Activated naive CD8-positive, alpha-beta T cell treated with anti-CD3 and anti-CD28 coated beads, Interleukin-2, amount 50 U/mL, for 16 hours (primary cell): ENCODE measurements around the gene KRTAP10-7.
"Not testable (repeated sequence)": the region's sequence is repeated elsewhere in the genome, so short reads cannot be mapped to it uniquely, and the experiment has no call there.

Experiments used
- DNase-seq: peaks from one replicate; pipeline ENCODE4 v3.0.0-alpha.2; 2020; ENCODE audit warnings: low read depth, low spot score

KRTAP10-7 gene

DNA sequence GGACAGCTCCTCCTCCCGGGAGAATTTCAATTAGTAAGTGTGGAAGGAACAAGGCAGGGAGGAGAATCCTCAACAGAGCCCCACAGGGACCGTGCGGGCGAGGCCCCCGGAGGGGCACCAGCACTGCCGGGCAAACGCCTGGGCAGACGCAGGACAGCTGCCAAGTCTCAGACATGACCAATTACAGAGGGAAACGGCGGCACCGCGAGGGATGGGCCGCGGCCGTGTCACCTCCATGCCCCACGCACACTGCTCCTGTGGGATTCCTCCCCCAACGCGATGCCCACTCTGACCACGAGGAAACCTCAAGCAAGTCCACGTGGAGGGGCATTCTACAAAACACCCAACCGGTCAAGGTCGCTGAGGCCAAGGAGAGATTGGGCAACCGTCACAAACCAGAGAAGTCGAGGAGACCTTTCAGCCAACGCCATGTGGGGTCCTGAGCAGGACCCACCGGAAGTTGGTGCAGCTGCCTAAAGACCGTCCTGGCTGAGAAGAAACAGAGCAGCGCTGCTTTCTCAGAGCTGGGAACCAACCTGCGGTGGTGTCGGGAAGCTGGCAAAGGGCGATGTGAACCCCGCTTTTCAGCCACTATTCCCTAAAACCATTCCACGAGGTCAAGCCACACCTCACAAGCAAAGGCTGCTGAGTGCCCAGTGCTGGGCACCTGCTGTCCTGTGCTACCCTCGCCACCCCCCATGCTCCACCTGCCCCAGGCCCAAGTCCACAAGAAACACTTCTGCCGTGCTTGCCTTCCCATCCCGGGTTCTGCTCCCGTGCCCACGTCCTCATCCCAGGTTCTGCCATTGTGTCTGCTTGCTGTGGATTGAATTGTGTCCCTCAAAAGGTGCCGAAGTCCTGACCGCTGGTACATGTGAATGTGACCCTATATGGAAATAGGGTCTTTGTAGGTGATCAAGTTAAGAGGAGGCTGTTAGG lies 28.3 kb upstream of the KRTAP10-7 start:
- DNase-seq = no peak

DNA sequence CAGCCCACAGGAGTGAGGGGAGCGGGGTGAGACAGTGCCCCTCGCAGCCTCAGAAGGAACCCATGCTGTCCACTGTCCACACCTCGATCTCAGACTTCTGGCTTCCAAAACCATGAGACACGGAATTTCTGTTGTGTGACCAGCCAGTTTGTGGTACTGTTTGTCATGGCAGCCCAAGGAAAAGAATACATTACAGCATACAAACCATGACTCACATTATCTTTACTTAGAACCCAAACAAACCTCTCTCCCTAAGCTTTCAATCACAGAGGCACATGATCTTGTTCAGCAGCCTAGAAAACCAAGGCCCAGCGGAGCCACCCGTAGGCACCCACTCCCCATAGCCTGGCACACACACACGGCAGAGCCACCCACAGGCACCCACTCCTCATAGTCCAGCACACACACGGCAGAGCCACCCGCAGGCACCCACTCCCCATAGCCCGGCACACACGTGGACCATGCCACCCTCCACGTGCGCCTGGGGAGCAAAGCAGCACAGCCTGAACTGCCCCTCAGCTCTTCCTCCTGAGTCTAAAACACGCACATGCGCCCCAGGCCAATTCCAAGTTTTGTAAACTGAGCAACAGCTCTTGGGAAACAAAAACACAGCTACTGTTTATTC lies 27.3 kb upstream of the KRTAP10-7 start:
- DNase-seq = no peak

GRCh38 chr21:44573630-44574456 lies 26.6 kb upstream of the KRTAP10-7 start, which contains the start of gene KRTAP10-4:
Gene KRTAP10-4, plus strand, starts transcription at chr21:44573729. Its CDS starts 30 bp downstream, at chr21:44573759.
- not testable (repeated sequence) for DNase-seq

DNA sequence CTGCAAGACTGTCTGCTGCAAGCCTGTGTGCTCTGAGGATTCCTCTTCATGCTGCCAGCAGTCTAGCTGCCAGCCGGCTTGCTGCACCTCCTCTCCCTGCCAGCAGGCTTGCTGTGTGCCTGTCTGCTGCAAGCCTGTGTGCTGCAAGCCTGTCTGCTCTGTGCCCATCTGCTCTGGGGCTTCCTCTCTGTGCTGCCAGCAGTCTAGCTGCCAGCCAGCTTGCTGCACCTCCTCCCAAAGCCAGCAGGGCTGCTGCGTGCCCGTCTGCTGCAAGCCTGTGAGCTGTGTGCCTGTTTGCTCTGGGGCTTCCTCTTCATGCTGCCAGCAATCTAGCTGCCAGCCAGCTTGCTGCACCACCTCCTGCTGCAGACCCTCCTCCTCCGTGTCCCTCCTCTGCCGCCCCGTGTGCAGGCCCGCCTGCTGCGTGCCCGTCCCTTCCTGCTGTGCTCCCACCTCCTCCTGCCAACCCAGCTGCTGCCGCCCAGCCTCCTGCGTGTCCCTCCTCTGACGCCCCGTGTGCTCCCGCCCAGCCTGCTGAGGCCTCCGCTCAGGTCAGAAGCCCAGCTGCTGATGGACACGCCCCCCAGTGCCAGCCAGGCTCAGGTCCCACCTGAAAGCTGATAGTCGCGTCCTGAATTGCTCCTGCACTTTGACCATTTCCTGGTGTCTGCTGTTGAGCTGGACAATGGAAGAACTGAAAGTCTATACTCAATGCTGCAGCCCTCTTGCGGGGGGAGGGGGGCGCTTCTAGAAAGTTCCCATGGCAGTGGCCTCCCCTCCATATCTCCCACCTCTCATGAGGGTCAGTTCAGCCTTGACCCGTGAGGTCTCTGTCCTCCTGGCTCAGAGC lies 25.7 kb upstream of the KRTAP10-7 start:
- no peak for DNase-seq

DNA sequence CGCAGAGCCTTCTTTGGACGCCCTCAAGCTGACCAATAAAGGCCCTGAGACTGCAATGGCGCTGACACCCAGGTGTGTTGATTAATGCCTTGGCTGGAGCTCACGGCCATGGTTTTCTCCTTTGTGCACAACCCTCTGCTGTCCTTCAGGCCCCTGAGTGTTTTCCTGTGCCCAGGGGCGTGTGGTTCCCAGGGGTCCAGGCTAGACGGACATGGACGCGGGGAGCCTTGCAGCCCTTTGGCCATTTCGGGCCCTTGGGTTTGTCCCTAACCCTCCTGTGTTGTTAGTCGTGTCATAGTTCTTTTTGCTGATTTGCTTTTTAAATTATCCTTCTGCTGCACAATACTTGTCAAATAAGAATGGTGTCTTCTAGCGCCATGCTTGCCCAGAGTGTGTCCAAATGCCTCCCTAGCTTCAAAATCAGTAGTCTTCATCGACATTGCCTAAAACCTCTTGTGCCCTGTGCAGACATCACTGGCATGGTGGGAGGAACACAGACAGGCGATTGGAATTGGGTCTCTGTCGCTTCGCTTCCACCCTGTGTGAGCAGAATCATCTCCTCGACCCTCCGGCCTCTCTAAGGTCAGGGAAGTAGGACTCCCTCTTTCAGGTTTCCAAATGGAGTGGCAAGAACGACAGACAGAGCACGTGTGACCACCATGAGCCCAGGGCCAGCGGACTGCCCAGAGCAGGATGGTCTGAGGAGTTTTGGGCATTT lies 24.9 kb upstream of the KRTAP10-7 start:
- no peak for DNase-seq

- no peak for DNase-seq
These were observed 24.4 kb upstream of the KRTAP10-7 start for GRCh38 chr21:44576025-44576420.

DNA sequence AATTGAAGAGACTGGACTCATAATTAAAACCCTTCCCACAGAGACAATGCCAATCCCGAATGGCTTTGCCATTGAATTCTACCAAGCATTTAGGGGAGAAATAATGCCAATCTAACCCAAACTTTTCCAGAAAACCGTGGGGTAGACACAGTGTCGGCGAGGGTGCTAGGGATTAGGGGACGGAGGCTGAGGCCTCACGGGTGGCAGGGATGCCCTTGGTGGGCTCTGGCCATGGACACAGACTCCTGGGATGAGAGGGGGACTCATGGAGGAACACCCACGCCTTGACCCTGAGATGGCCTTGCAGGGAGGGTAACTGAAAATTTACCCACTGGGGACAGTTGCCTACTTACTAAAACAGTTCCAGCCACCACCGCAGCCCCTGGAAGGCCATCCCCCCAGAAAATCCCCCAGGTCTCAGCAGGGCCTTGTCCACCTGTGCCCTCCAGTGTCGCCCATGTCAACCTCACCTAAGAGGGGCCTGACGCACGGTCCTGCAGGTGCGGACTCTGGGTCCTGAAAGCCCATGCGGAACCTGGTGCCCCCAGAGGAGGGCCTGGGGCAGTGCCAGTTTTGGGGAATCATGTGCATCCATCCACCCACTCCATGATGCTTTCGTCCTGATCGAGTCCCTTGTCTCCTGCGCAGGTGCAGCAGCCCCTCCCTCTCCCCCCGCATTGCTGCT lies 21.9 kb upstream of the KRTAP10-7 start:
- no peak for DNase-seq

DNA sequence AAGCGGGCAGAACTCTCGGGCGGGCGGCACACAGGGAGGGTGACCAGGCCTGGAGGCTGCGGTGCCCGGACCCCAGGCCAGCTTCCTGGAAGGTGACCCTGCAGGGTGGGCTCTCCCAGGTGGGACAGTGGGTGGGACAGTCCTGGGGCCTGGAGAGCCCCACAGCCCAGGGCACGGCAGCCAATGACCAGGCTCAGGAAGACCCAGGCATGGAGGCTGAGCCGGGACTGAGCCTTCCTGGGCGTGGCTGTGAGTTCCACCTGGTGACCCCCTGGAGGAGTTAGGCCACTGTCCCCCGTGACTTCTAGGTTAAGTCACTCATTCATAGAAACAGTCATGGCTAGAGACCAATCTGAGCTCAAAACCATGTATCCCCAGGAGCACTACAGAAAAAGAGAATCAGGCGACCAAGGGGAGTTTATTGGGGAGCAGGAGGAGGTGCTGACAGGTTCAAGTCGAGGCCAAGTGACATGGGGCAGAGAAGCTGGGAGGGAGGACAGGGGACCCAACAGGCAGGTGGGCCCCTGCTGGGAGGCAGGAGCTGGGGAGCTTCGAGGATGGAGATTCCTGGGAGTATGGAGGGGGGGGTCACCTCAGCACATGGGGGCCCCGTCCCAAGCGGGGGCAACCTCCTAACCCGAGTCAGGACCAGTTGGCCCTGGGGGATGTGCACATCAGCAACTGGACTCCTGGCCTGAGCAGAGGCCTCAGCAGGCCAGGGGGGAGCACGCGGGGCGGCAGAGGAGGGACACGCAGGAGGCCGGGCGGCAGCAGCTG lies 21.2 kb upstream of the KRTAP10-7 start:
- no peak for DNase-seq

GRCh38 chr21:44579833-44580144 lies 20.6 kb upstream of the KRTAP10-7 start:
- DNase-seq = no peak

DNA sequence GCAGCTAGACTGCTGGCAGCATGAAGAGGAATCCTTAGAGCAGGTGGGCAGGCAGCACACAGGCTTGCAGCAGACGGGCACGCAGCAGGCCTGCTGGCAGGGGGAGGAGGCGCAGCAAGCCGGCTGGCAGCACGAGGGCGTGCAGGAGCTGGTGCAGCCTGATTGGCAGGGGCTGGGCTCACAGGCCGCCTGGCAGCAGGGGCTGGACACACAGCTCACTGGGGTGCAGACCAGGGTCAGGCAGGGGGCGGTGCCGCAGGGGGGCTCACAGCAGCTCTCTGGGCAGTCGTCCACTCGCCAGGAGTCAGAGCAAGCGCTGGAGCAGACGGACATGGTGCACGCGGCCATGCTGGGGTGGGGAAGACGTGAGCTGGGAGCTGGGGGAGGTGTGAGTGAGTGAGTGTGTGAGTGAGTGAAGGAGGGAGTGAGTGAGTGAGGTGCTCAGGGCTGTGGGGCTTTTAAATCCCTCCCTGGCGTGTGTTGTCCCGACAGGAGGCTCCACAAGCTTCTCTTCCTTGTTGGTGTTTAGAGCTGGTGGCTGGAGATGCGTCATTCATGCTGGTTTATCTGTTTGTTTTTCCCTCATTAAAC lies 20.1 kb upstream of the KRTAP10-7 start, which contains the start of gene KRTAP10-5:
TSS of gene KRTAP10-5 (minus strand) at position 374 of the 591 bp plus-strand sequence. CDS start at position 348, 26 bp downstream.
- DNase-seq = not testable (repeated sequence)

- no peak for DNase-seq
These were observed 19.2 kb upstream of the KRTAP10-7 start for GRCh38 chr21:44581158-44581557.

- no peak for DNase-seq
These were observed 18.3 kb upstream of the KRTAP10-7 start for GRCh38 chr21:44582055-44582454.

- DNase-seq = no peak
These were observed 17.2 kb upstream of the KRTAP10-7 start for GRCh38 chr21:44583089-44583799.

DNA sequence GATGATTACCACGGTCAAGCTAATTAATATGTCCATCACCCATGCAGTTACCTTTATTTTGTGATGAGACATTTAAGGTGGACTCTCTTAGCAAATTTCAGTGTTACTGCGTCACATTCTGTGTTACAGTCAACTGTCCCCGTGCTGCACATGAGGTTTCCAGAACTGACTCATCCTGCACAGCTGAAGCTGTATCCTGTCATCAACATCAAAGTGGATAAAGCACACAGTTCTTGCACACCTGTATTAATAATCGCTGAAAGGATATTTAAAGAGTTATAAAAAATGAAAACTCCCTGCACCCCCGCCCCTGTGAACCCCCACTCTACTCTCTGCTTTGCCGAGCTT lies 16.6 kb upstream of the KRTAP10-7 start:
- DNase-seq = no peak

DNA sequence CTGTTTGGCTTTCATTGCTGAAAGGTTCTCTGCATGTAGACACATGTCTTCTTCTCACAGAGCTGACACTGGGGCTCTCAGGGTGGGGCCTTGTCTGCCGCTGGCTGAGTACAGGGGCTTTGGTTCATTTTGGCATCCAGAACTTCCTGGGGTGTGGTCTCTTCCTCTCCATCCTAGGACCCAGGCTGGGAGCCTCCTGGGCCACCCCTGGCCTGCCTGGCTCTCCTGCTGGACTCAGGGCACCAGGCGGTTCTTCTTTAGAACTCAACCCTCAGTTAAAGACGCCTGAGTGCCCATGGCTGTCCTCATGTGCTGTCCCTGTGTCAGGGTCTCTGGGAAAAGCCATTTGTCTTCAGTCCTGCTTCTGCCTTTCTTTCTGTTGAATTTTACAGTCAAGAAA lies 14.5 kb upstream of the KRTAP10-7 start:
- DNase-seq = no peak

GRCh38 chr21:44589094-44589493 lies 11.3 kb upstream of the KRTAP10-7 start:
- DNase-seq = no peak

DNA sequence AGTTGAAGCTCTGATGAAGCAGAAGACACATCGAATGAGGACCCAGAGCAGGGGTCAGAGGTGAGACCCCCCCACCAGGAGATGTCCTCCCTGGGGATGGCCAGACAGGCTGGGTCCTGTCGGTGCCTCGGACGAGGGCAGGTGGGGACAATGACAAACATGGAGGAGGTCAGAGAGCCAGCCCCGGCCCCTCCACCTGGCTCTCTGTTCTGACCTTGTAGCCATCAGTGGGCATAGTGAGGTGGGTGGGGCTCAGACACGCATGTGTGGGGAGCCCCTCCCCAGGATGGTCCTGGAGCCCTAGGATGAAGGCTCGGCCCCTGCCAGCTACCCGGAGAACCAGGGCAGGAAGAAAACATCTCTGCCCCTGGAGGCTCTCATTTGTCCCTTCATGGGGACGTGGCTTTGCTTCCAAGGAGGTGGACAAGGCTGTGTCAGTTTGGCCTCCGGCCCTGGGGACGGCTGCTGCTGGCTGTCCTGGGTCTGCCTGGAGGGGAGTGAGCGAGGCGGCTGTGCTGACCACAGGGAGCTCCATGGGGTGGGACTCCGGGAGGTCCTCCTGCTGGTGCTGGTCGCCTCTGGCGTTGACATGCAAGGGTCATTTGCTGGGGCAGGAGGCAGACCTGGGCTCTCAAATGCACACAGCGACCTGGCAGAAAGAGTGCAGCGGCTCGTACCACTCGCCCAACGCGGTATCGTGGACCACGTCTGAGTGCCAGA lies 10.7 kb upstream of the KRTAP10-7 start:
- no peak for DNase-seq
